Liver (tissue), 9 donors: ENCODE results near the gene HHAT. TPM values are rescaled to one million over a fixed set of nuclear protein-coding genes. Genes with fewer than 3 reads are reported as not detected.

Experiments
- DNase-seq: peaks from one replicate; pipeline ENCODE4 v3.0.0-alpha.2; 2017; ENCODE audit warnings: low spot score
- H3K27ac ChIP-seq, 2 donors: one replicate each; pipeline ENCODE4 v1.7.0; 2013; ENCODE audit warnings: inconsistent platforms in 2 of 2, low read length in 2 of 2, control low read depth in 1 of 2, low read depth in 1 of 2, mild to moderate bottlenecking in 1 of 2
- H3K27me3 ChIP-seq, 4 donors: one replicate each; pipeline versions ENCODE4 v1.6.1 to v1.7.0; 2013; ENCODE audit warnings: low read length in 3 of 4, inconsistent platforms in 1 of 4, mild to moderate bottlenecking in 1 of 4, moderate library complexity in 1 of 4; ENCODE audit not compliant: control insufficient read depth in 4 of 4, insufficient read depth in 4 of 4
- H3K36me3 ChIP-seq, 4 donors: one replicate each; pipeline versions ENCODE4 v1.6.1 to v1.7.0; 2013; ENCODE audit warnings: low read length in 3 of 4, mild to moderate bottlenecking in 3 of 4, low read depth in 1 of 4, moderate library complexity in 1 of 4; ENCODE audit not compliant: control insufficient read depth in 4 of 4, insufficient read depth in 3 of 4
- H3K4me1 ChIP-seq, 4 donors: one replicate each; pipeline versions ENCODE4 v1.6.1 to v1.7.0; 2013; ENCODE audit warnings: low read length in 3 of 4, mild to moderate bottlenecking in 3 of 4, moderate library complexity in 1 of 4; ENCODE audit not compliant: control insufficient read depth in 4 of 4, insufficient read depth in 4 of 4
- H3K4me3 ChIP-seq, 3 donors: one replicate each; pipeline versions ENCODE4 v1.6.1 to v1.7.0; 2013; ENCODE audit warnings: low read length in 3 of 3, control low read depth in 1 of 3, low read depth in 1 of 3, mild to moderate bottlenecking in 1 of 3
- H3K9ac ChIP-seq, 2 donors: one replicate each; pipeline ENCODE4 v1.7.0; 2013; ENCODE audit warnings: low read length in 2 of 2, mild to moderate bottlenecking in 2 of 2, moderate library complexity in 2 of 2, control low read depth in 1 of 2, low read depth in 1 of 2
- H3K9me3 ChIP-seq, 4 donors: one replicate each; pipeline versions ENCODE4 v1.6.1 to v1.7.0; 2013; ENCODE audit warnings: low read length in 3 of 4; ENCODE audit not compliant: control insufficient read depth in 4 of 4
- EGR1 ChIP-seq, 2 donors: IDR thresholded peaks; 2 replicates each; pipeline ENCODE4 v1.6.1; 2016 to 2018; ENCODE audit warnings: antibody characterized with exemption in 2 of 2, low read depth in 2 of 2
- FOXA1 ChIP-seq: IDR thresholded peaks from 2 replicates; pipeline ENCODE4 v1.6.1; 2016; ENCODE audit warnings: antibody characterized with exemption
- FOXA2 ChIP-seq: IDR thresholded peaks from 2 replicates; pipeline ENCODE4 v1.6.1; 2016; ENCODE audit warnings: antibody characterized with exemption
- GABPA ChIP-seq, 2 donors: IDR thresholded peaks in 1 of 2; conservative IDR thresholded peaks in 1 of 2; 2 replicates each; pipeline ENCODE4 v1.6.1; 2016; ENCODE audit warnings: antibody characterized with exemption in 2 of 2, mild to moderate bottlenecking in 1 of 2, moderate library complexity in 1 of 2
- HNF4G ChIP-seq: IDR thresholded peaks from 2 replicates; pipeline ENCODE4 v1.6.1; 2016; ENCODE audit warnings: antibody characterized with exemption
- NR2F2 ChIP-seq: IDR thresholded peaks from 2 replicates; pipeline ENCODE4 v1.6.1; 2016; ENCODE audit warnings: antibody characterized with exemption
- RAD21 ChIP-seq, 2 donors: IDR thresholded peaks; 2 replicates each; pipeline ENCODE4 v1.6.1; 2016; ENCODE audit warnings: antibody characterized with exemption in 2 of 2, mild to moderate bottlenecking in 2 of 2
- RXRA ChIP-seq, 2 donors: IDR thresholded peaks; 2 replicates each; pipeline ENCODE4 v1.6.1; 2017 to 2018; ENCODE audit warnings: antibody characterized with exemption in 2 of 2, mild to moderate bottlenecking in 1 of 2
- TAF1 ChIP-seq: conservative IDR thresholded peaks from 2 replicates; pipeline ENCODE4 v1.6.1; 2016; ENCODE audit warnings: antibody characterized with exemption, mild to moderate bottlenecking
- YY1 ChIP-seq: IDR thresholded peaks from 2 replicates; pipeline ENCODE4 v1.6.1; 2016; ENCODE audit warnings: antibody characterized with exemption, mild to moderate bottlenecking
- WGBS: extraction: QIAGEN DNeasy Blood & Tissue Kit; methylation state at CpG from one replicate; pipeline ENCODE4 v1.1.7; 2013; 5-methylcytosine and 5-hydroxymethylcytosine counted together
- polyA plus RNA-seq, 2 donors: library from polyadenylated mRNA; stranded (reverse) in 1 of 2; unstranded in 1 of 2; fragments of 200-250 nt in 1 of 2; fragments of >200 nt in 1 of 2; fragmentation: Nextera tagmentation in 1 of 2; extraction: Ambion mirVana in 1 of 2; gene quantifications; one replicate each; pipeline versions ENCODE4 v1.2.1 to v1.2.3, GENCODE V29; 2013 to 2015
- total RNA-seq, 2 donors: library from RNA; depleted of rRNA; stranded (reverse); fragments of >200 nt; gene quantifications; one replicate each; pipeline ENCODE4 v1.2.3, GENCODE V29; 2014
- TF ChIP-seq, protein P1 (sequence below): IDR thresholded peaks from 2 replicates; pipeline ENCODE4 v1.6.1; 2016; ENCODE audit warnings: antibody characterized with exemption
- TF ChIP-seq, protein P2 (sequence below): fragments of 150-350 bp; IDR thresholded peaks from 2 replicates; pipeline ENCODE4 v1.5.1; 2017; ENCODE audit warnings: improper control_type of control experiment, low read depth, low read length; ENCODE audit not compliant: missing input control
- TF ChIP-seq, protein P3 (sequence below): IDR thresholded peaks from 2 replicates; pipeline ENCODE4 v1.6.1; 2016; ENCODE audit warnings: antibody characterized with exemption, mild to moderate bottlenecking
- TF ChIP-seq, protein P4 (sequence below): IDR thresholded peaks from 2 replicates; pipeline ENCODE4 v1.6.1; 2016; ENCODE audit warnings: antibody characterized with exemption
- donor health status: healthy.
- donor health status: healthy.
- donor health status: healthy.
- donor health status: healthy.
- donor health status: healthy.

Gene HHAT
- total and polyA plus RNA-seq, 4 donors, result 1.3 to 2.2 (median 1.6) TPM

DNA sequence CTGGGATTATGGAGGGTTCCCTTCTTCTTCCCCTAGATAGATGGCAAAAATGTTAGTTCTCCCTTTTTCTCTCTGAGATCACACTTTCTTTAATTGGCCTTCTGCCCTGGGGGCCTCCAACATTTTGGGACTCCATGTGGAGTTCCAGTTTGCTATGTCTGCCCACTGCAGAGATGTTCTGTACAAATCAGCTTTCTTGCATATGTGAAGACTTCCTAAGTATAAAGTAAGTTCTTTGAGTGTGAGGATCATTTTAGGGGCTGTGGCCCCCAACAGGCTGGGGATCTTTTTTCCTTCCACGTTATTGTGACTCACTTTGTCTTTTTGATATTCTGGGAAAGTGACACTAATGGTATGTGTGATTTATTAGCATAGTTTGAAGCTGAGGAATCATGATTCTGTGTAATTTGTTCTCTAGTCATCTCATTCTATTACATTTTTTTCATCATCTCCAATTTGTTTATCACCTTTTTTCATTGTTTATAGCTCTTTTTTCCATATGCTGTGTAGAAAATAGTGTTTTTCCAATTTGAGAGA, 48.2 kb downstream of the HHAT start (continued):
- TF ChIP-seq NR2F2, result no peak

DNA sequence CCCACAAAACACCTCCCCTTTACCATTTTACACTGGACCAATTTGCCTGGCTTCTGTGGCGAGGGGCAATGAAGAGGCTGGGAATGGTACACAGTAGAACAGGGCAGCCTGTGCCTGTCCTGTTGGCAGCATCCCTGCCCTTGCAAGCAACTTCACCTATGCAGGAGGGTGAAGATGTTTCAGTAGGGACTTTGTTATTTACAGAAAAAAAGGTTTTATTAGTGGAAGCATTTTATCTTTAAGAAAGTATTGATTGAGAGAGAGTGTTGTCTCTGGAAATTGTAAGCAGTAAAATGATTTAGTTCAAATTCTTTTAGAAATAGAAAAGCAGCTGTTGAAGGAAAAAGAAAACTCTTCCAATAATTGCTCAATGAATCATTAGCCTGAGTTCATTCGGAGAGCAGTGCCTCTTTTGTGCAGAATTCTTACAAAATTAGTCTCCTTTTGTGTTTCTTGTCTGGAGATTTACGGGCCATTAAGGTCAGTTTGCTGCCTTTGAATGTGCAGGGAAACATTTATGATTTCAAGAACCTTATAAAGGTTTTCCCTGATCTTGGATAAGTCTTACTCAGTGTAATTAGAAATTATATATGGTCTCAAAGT, 49.1 kb downstream of the HHAT start:
- H3K36me3 ChIP-seq, result no peaks in the 10 kb centered on the region
- no peak overlapping the region for H3K4me3 ChIP-seq
- peaks cover 5 to 20% (median 17%) of the 10 kb centered on the region in 4 donors for H3K4me1 ChIP-seq
- H3K27me3 ChIP-seq, result no peaks in the 10 kb centered on the region
- TF ChIP-seq HNF4G (no peak), GABPA (IDR thresholded peaks at IDR 0.05 in 1 of 2, conservative IDR thresholded peaks at IDR 0.05 in 1 of 2) (no peak), FOXA1 (no peak), TAF1 (no peak), RAD21 (IDR thresholded peaks at IDR 0.05) (no peak), FOXA2 (no peak), YY1 (no peak), NR2F2 (no peak), EGR1 (IDR thresholded peaks at IDR 0.05; ENCODE audit: low read depth in 2 of 2) (no peak), RXRA (IDR thresholded peaks at IDR 0.05) (no peak)
- TF ChIP-seq, protein P1, sequence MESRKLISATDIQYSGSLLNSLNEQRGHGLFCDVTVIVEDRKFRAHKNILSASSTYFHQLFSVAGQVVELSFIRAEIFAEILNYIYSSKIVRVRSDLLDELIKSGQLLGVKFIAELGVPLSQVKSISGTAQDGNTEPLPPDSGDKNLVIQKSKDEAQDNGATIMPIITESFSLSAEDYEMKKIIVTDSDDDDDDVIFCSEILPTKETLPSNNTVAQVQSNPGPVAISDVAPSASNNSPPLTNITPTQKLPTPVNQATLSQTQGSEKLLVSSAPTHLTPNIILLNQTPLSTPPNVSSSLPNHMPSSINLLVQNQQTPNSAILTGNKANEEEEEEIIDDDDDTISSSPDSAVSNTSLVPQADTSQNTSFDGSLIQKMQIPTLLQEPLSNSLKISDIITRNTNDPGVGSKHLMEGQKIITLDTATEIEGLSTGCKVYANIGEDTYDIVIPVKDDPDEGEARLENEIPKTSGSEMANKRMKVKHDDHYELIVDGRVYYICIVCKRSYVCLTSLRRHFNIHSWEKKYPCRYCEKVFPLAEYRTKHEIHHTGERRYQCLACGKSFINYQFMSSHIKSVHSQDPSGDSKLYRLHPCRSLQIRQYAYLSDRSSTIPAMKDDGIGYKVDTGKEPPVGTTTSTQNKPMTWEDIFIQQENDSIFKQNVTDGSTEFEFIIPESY, result no peak
- TF ChIP-seq, protein P2, sequence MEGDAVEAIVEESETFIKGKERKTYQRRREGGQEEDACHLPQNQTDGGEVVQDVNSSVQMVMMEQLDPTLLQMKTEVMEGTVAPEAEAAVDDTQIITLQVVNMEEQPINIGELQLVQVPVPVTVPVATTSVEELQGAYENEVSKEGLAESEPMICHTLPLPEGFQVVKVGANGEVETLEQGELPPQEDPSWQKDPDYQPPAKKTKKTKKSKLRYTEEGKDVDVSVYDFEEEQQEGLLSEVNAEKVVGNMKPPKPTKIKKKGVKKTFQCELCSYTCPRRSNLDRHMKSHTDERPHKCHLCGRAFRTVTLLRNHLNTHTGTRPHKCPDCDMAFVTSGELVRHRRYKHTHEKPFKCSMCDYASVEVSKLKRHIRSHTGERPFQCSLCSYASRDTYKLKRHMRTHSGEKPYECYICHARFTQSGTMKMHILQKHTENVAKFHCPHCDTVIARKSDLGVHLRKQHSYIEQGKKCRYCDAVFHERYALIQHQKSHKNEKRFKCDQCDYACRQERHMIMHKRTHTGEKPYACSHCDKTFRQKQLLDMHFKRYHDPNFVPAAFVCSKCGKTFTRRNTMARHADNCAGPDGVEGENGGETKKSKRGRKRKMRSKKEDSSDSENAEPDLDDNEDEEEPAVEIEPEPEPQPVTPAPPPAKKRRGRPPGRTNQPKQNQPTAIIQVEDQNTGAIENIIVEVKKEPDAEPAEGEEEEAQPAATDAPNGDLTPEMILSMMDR, result no peak
- TF ChIP-seq, protein P3, sequence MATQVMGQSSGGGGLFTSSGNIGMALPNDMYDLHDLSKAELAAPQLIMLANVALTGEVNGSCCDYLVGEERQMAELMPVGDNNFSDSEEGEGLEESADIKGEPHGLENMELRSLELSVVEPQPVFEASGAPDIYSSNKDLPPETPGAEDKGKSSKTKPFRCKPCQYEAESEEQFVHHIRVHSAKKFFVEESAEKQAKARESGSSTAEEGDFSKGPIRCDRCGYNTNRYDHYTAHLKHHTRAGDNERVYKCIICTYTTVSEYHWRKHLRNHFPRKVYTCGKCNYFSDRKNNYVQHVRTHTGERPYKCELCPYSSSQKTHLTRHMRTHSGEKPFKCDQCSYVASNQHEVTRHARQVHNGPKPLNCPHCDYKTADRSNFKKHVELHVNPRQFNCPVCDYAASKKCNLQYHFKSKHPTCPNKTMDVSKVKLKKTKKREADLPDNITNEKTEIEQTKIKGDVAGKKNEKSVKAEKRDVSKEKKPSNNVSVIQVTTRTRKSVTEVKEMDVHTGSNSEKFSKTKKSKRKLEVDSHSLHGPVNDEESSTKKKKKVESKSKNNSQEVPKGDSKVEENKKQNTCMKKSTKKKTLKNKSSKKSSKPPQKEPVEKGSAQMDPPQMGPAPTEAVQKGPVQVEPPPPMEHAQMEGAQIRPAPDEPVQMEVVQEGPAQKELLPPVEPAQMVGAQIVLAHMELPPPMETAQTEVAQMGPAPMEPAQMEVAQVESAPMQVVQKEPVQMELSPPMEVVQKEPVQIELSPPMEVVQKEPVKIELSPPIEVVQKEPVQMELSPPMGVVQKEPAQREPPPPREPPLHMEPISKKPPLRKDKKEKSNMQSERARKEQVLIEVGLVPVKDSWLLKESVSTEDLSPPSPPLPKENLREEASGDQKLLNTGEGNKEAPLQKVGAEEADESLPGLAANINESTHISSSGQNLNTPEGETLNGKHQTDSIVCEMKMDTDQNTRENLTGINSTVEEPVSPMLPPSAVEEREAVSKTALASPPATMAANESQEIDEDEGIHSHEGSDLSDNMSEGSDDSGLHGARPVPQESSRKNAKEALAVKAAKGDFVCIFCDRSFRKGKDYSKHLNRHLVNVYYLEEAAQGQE, result no peak
- TF ChIP-seq, protein P4, sequence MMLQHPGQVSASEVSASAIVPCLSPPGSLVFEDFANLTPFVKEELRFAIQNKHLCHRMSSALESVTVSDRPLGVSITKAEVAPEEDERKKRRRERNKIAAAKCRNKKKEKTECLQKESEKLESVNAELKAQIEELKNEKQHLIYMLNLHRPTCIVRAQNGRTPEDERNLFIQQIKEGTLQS, result no peak
- no peak overlapping the region for H3K27ac ChIP-seq
- H3K9me3 ChIP-seq, result no peaks in the 10 kb centered on the region
- whole genome bisulfite sequencing, result 79% methylated on average over 3 of the region's 3 CpGs
- DNase-seq, result no peak
- no peak overlapping the region for H3K9ac ChIP-seq
